NK-92 (cell line): ENCODE measurements around the gene GLS.
"Not testable (repeated sequence)": the region's sequence is repeated elsewhere in the genome, so short reads cannot be mapped to it uniquely, and the experiment has no call there.

Experiments
- DNase-seq: peaks from one replicate; lab custom pipeline; 2025; ENCODE audit not compliant: unreplicated experiment; lab: John Stamatoyannopoulos, UW

The GLS gene

DNA sequence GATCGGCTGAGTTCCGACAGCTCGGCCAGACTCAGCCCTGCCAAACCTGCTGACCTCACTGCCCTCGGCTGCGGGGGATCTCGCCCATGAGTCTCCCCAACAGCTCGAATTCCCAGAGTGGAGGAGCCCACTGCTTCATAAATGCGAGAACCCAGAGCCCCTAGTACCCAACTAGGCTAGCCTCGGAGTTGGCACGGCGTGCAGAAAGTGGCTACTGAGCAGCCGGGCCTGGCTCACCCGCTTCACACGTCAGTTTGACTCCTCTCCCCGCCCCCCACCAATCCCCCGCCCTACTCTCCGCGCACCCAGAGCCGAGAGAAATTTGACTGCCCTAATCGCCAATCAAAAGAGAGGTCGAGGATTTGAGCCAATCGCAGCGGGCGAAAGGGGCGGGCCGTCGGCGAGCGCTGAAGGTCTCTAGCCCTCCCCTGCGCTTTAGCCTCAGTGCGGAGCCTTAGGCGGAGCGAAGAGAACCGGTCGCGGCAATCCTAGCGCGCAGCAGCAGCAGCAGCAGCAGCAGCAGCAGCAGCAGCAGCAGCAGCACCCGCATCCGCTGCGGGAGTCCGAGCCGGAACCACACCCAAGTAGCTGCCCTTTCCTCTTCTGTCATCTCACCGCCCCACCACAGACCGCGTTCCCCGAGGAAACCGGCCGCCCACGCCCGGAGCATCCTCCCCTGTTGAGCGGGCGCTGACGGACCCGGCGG lies at the start of gene GLS:
TSS of gene GLS (plus strand) at position 444 of the 706 bp plus-strand sequence. CDS start 264 bp downstream, outside the sequence.
- DNase-seq, result peak; percentile 80

DNA sequence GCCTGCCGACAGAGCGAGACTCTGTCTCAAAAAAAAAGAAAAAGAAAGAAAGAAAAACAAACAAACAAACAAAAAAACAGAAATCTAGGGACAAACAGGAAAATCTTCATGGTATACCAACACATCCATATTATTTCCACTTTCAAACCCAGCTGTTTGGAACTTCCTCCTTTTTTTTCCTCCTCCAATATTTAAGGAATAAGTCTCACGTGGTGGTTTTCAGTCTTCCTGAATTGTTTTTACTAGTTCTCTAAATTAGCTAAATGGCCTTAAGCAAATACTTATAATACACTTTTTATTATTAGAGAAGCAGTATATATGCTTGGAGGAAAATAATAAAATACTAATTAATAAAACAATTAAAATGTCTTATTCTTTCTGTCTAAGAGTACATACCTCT lies 48.7 kb upstream of the GLS start:
- no peak for DNase-seq

DNA sequence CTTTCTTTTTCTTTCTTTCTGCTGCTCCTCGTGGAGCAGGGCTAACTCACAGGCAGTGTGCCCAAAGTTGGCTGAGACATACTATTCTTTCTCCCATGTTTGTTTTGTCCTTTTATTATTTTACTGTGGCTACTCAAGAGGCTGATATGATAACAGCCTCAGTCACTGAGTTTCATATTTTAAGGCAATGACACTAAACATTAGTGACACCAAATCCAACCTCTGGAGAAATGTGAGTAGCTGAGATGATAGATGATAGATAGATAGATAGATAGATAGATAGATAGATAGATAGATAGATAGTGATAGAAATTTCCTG lies 45.8 kb upstream of the GLS start:
- no peak for DNase-seq

DNA sequence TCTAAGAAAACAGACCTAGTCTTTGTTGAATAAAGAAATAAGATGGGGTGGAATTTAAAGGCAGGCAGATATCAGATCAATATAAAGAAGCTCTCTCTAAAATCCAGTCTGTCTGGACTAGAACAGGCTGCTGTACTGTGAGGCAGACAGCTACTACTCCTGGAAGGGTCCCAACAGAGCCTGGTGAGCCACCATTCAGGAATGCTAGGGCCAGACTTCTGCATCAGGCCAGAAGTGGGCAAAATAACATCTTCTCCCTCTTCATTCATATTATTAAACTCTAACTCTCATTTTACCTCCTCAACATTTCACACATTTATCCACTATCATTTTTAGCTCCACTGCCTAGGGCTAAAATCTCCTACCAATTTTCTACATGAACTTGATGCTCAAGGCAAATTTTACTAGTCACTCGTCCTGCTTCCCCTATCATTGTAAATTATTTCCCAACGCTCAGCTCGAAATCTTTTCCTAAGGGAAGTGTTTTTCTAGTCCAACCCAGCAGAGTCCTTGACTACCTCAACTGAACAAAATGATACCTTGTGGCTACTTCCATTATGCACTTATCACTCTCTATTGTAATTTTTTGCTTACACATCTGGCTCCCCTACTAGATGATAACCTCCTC lies 45.2 kb upstream of the GLS start:
- DNase-seq, result no peak

DNA sequence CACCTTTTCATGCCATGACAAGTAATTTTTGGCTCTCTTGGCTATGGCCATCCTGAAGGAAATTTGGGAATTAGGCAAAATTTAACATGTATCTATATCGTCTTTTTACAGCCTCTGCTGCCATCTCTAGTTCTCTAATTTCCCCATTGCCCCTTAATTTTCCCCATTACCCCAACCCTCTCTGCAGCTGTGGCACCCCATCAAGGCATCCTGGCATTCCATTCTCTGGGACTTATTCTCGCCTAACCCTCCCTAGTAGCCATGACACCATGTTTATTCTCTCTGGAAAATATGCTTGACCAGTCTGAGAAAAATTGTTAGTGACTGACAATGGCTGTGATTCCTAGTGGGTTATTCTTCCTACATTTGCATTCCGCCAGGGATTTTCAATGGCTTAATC lies 43.9 kb upstream of the GLS start:
- DNase-seq, result no peak

DNA sequence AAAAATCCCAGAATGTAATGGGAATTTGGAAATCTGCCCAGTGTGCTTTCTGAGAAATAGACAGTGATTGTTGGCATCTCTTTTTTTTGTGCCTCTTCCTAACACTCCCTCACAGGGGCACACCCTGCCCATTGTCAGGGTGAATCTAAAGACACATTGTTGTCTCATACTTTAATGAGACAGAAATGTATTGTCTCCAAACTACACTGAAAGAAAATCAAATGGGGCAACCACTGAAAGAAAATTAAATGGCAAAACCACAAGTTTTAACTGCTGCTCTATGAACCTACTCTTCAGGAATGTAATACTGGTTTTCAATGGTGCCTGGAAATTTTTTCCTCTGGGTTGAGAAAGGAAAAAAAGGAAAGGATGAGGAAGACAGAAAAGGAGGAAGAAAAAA lies 43.2 kb upstream of the GLS start:
- no peak for DNase-seq

DNA sequence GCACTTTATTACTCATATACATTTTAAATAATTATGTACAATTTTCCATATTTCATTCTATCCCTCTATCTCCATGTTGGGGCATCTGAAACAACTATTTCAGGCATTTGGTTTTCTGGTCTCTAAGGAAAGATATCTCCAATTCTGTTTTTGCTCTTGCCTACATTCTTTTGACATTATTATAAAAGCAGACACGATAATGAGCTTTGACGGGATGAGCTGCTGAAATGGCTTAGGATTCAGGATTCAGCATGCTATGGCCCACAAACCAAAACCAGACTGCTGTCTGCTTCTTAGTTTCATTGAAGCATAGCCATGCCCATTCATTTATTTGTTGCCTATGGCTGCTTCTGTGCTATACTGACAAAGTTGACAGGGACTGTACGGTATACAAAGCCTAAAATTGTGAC lies 42.7 kb upstream of the GLS start:
- DNase-seq, result no peak

DNA sequence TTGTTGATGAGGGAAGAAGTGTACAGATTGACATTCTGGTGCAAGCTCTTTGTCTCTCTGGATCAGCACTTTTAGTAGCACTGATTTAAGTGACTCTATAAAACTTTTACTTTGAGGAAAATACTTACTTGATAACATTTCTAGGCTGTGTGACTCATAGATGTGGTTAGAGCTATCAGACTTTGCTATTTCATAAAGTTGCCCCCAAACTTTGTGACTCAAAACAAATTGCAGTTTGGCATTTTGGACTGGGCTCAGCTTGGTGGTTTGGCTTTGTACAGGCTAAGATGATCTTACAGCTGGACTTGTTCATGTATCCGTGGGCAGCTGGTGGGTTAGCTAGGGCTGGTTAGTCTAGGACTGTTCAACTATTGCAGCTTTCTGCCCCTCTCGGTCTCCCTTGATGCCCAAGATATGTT lies 42.1 kb upstream of the GLS start:
- DNase-seq, result no peak

DNA sequence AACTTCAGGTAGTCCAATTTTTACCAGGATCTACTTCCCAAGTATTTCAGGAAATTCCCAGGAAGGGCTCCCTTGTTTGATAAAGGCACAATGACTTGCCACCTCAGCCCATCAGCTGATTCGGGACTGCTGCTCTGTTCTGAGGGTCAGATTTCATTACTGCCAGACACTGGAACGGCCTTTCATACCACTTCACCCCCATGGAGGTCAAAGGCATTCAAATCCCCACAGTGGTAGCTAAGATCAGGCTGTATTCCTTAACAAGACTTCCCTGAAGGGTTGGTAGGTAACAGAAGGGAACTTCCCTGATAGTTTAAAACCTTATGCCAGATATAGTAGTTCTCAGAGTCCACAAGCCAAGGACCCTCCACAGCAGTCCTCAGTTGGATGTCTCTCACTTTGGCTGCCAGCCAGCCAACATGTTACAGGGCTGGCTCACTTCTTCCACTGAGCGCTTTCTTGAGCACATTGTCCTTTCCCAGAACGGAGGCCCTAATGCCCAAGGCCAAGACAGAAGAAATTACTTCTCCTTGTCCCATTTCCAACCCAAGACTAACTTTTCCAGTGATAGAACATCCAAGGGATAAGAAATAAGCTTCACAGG lies 40.0 kb upstream of the GLS start:
- DNase-seq, result no peak

DNA sequence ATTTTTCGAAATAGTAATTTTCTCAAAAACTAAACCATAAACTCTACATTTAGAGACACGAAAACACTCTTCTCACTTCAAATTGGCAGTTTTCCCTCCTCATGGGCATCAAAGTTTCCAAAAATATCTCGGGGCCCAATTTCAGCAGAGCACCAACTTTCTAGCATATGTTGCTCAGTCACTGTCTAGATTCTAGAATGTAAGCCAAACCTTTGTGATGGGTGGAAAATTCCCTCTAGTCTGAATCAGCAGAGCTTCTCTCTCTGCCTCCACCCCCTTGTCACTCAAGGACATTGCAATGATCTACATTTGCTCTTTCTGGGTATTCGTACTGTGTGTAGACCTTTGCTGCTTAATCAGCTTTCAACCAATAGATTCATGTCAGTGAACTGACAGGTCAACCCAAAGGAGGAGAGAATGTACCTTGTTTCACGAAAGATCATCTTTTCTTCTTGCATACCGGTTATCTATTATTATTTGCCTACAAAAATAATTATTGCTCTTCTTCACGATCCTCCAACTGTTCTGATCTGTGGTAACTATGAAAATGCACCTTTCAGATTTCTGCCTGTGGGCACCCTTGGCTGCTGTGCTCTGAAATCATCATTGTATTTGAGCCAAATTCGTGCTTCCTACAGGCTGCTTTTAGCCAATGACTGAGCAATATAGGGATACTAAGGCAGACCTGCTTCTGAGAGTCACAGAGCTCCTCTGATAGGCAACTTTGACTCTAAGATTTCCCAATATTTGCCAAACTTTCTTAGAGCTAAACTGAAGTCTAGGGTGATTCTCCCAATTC lies 38.7 kb upstream of the GLS start:
- DNase-seq, result no peak

DNA sequence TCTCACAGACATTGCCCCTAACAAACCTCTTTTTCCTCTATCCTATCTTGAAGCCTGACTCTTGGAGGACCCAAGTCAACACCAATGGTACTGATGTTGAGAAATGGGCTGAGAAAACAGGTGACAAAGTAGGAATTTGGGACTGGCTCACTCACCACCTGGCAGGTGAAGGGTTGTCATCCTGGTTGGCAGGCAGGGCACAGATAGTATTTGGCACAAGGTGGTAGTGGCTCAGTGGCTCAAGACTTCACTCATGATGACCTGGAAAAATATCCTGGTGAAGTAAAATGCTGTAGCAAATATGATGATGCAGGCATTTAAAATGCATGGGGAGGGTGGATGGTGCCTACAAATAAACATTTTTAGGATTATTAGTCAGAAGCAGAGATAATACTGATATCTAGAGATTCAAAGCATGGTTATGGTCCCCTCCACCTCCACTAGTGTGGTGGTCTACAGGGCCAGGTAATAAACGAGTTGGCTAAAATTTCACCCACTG lies 38.0 kb upstream of the GLS start:
- DNase-seq, result no peak

DNA sequence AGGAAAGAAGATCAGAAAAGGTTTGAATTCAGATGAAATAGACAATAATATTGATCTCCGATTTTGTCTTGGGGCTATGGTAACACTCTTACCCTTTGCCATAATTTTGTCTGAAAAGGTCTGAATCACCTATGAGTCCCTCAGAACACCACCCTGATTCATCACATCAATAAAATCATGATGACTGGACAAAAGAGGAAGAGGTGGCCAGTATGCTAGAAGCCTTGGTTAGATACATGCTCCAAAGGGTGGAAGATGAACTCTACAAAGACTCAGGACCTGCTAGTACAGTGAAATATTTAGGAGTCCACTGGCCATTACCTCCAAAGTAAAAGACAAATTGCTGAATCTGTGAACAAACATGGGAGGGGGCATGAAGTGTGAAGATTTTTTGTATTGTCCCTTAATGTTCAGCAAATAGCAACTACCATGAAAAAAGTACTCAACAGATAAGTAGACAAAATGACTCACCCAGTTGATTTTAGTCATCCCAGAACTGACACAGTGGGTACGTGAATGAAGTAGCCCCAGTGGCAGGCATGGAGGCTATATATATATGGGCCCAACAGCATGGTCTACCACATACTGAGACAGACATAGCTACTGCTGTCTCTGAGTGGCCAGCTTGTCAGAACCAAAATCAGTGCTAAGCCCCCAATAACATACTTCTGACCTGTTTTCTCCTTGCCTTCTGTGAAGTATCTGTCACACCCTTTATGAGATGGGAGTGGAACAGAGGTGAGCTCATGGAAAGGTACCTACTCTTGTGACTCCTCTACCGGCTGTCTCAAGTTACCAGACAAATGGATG lies 36.5 kb upstream of the GLS start:
- DNase-seq, result no peak

DNA sequence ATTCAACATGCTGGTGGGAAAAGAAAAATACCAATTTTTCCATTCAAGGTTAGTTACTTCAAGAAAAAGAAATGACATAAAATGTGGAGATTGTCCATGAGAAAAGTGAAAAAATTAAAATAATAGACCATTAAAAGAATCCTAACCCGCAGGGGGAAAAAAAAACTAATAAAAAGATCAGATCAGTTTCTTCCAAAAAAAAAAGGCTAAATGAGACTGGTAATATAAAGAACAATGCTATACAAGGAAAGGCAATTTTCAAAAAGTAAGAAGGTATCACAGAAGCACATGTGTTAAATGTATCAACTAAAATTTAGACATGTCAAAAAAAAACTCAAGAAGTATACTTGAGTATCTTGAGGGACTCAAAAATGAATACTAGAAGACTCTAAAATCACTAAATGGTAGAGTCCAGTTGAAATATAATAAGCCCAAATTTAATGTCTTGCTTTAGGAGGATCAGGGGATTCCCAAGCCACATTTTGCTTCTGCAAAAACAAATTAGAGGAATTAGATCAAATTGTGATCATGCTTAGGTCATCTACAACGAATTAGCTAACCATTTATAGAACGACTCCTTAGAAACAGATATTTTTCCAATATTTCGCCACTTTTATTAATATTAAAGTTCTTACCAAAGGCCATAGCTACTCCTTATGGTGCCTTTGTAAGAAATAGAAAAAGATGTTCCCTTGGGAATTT lies 35.8 kb upstream of the GLS start:
- no peak for DNase-seq

DNA sequence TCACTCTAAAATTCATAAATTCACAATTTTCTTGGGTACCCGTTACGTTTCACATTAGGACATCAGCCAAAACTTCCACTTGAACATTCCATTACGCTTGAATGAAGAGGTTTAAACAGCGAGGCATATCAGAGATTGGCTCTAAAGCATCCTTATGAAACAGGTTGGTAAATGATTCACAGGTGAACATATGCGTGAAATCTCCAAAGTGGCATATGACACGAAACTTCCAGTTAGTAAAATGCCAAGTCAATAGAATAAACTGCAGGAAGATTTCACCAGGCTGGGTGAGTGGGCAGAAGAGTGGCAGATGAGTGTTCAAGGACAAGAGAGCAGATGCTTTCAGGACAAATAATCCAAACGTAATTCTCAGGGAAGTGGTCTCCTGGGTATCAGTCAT lies 33.9 kb upstream of the GLS start:
- no peak for DNase-seq

DNA sequence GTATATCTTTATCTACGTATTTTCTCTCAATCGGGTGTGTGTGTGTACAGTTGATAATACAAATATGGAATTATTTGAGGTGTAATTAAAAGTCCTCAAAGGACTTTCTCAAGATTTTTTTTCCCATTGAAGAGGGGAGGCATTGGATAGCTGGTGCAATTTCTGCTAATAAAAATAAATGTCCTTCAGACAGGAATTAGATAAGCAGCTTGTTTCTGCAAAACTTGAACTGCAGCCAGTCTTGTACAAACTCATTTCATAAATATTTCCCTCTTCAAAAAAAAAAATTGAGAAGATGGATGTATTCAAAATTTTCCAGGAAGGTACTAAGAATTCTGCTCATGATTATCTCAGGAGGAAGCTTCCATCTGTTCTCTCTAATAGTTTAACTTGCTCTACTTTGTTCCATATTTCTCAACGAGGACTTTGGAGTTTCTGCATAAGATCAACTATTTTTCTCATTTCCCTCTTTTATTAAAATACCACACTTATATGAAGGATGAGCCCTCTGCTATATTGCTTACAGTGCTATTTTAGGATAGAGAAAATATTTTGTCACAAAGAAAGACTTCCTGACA lies 33.0 kb upstream of the GLS start:
- no peak for DNase-seq

DNA sequence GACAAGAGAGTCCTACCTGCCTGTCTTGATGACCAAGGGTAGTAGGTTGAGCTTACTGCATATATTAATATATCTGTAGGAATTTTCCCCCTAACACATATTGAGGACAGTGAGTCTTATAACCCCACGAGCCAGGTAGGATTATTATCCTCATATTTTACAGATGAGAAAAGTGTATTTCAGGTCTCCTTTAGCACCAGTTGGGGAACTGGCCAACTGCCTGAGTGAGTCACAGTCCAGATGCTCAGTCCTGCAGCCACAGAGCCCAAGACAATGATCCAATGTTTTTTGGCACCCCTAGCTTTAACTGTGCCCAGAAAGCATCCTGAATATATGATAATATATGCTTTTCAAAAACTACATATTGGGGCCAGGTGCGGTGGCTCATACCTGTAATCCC lies 30.8 kb upstream of the GLS start:
- no peak for DNase-seq

DNA sequence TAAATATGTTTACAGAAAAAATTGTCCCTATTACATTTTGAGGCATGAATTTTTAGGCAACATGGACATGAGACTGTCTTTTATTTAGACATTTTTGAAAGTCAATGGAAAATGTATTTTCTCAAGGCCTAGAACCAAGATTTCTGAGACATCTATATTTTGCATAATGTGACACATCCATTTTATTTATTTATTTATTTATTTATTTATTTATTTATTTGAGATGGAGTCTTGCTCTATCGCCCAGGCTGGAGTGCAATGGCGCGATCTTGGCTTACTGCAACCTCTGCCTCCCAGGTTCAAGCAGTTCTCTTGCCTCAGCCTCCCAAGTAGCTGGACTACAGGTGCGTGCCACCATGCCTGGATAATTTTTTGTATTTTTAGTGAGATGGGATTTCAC lies 27.6 kb upstream of the GLS start:
- DNase-seq, result not testable (repeated sequence)

DNA sequence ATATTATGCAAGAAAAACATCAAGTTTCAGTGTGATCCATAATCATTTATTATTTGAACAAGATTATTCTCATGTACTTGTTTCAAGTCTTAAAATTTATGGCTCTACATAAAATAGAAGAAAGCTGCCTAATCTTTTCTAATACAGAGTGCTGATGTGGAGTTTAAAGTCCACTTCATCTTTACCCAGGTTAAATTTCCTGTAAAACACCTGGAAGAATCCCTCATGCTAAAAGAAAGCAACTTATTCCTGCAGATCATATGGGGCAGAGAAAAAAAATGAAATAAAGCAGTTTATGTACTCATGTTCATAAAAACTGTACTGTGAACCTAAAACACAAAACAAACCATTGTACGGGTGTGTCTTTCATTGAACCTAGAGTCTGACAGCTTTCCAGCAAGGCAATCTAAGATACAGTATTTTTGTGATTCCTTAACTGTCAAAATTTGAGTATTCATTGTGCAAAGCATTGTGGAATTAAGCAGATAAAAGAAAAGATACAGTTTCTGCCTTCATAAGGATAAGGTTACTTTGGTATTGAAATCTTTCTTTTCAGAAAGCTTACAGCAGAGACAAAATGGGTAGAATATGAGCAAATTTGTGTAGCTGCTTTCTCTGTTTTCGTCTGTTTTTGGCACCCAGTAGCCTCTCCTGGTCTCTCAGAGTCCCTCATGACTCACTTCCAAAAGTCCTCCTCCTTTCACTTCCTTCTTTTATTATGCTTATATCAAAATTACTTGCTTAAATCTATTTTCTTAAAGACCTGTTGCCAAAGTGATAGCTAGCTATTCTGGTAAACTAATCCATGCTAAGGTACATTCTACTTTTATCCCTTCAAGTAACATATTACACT lies 26.9 kb upstream of the GLS start:
- DNase-seq, result no peak

DNA sequence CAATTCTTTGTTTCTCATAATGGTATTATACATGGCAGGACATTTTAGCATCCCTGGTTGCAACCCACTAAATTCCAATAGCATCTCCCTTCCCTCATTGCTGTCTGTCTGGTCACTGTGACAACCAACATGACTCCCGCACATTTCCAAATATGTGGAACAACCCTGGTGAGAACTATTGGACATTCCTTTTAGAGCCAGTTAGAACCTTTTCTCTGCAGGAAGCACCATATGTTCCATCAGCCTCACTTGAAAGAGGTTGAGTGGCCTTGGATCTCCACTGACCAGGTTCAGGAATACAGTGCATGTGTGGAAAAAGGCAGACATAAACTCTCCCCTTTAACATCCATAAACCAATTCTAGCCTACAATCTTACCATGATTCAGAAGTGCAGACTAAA lies 25.9 kb upstream of the GLS start:
- DNase-seq, result no peak
